ENCODE data around the gene ARHGAP15. TPM values are rescaled to one million over a fixed set of nuclear protein-coding genes. Genes with fewer than 3 reads are reported as not detected.

ARHGAP15 gene
- polyA plus RNA-seq, 1 donor from 2014 or later = 0.30 TPM

- Histone ChIP-seq H3K9ac (ENCODE audit: low read length) (no peak overlapping the region), H3K36me3 (ENCODE audit: insufficient read depth, low read length) (no peaks in the 10 kb centered on the region), H3K4me3 (ENCODE audit: low read length) (no peak overlapping the region), H3K9me3 (ENCODE audit: low read length) (no peaks in the 10 kb centered on the region), H3K27ac (ENCODE audit: low read length) (no peak overlapping the region), H3F3A (ENCODE audit: insufficient read depth, low read length, poor library complexity, severe bottlenecking) (no peaks in the 10 kb centered on the region), H3K27me3 (ENCODE audit: insufficient read depth, low read depth, low read length) (no peaks in the 10 kb centered on the region), H3K79me2 (replicated peaks; ENCODE audit: insufficient read depth, low read length) (no peaks in the 10 kb centered on the region), H4K20me1 (ENCODE audit: insufficient read depth) (no peaks in the 10 kb centered on the region), H2AFZ (ENCODE audit: low read depth, low read length) (no peak overlapping the region), H3K9me2 (ENCODE audit: insufficient read depth, low read length) (no peaks in the 10 kb centered on the region), H3K4me2 (ENCODE audit: low read length) (no peak overlapping the region)
- no peak for TF ChIP-seq TAF1 (IDR thresholded peaks at IDR 0.05; ENCODE audit: low read depth)
- TF ChIP-seq EP300 (conservative IDR thresholded peaks at IDR 0.05; ENCODE audit: poor library complexity, severe bottlenecking) = no peak
- TF ChIP-seq MXI1 (conservative IDR thresholded peaks at IDR 0.05; ENCODE audit: poor library complexity, severe bottlenecking) = no peak
- TF ChIP-seq REST (IDR thresholded peaks at IDR 0.05; ENCODE audit: borderline replicate concordance) = no peak
- no peak for TF ChIP-seq SMC3 (conservative IDR thresholded peaks at IDR 0.05; ENCODE audit: poor library complexity)
- no peak for TF ChIP-seq CTCF (IDR thresholded peaks at IDR 0.05; ENCODE audit: poor library complexity, severe bottlenecking)
- no peak for TF ChIP-seq RAD21 (conservative IDR thresholded peaks at IDR 0.05)
Measured at GRCh38 chr2:143251681-143252080, 122.5 kb downstream of the ARHGAP15 start.

GRCh38 chr2:143252138-143252907 lies 123.1 kb downstream of the ARHGAP15 start:
- H3K4me3 ChIP-seq (ENCODE audit: low read length) = no peak overlapping the region
- no peak overlapping the region for H3K27ac ChIP-seq (ENCODE audit: low read length)
- H3K79me2 ChIP-seq (replicated peaks; ENCODE audit: insufficient read depth, low read length) = no peaks in the 10 kb centered on the region
- H3K9ac ChIP-seq (ENCODE audit: low read length) = no peak overlapping the region
- TF ChIP-seq POLR2AphosphoS5 (IDR thresholded peaks at IDR 0.05) (no peak), SMC3 (conservative IDR thresholded peaks at IDR 0.05; ENCODE audit: poor library complexity) (no peak), EZH2 (IDR thresholded peaks at IDR 0.05; ENCODE audit: borderline replicate concordance, insufficient read depth, low read length, poor library complexity, severe bottlenecking) (no peak), RAD21 (conservative IDR thresholded peaks at IDR 0.05) (no peak), CTCF (IDR thresholded peaks at IDR 0.05; ENCODE audit: poor library complexity, severe bottlenecking) (no peak), TAF1 (IDR thresholded peaks at IDR 0.05; ENCODE audit: low read depth) (no peak), MXI1 (conservative IDR thresholded peaks at IDR 0.05; ENCODE audit: poor library complexity, severe bottlenecking) (no peak), REST (IDR thresholded peaks at IDR 0.05; ENCODE audit: borderline replicate concordance) (no peak), EP300 (conservative IDR thresholded peaks at IDR 0.05; ENCODE audit: poor library complexity, severe bottlenecking) (no peak)
- H3F3A ChIP-seq (ENCODE audit: insufficient read depth, low read length, poor library complexity, severe bottlenecking) = no peaks in the 10 kb centered on the region
- no peaks in the 10 kb centered on the region for H3K9me3 ChIP-seq (ENCODE audit: low read length)
- no peaks in the 10 kb centered on the region for H3K36me3 ChIP-seq (ENCODE audit: insufficient read depth, low read length)
- no peak overlapping the region for H3K4me2 ChIP-seq (ENCODE audit: low read length)
- no peaks in the 10 kb centered on the region for H3K27me3 ChIP-seq (ENCODE audit: insufficient read depth, low read depth, low read length)
- no peaks in the 10 kb centered on the region for H3K9me2 ChIP-seq (ENCODE audit: insufficient read depth, low read length)
- no peak overlapping the region for H2AFZ ChIP-seq (ENCODE audit: low read depth, low read length)
- H4K20me1 ChIP-seq (ENCODE audit: insufficient read depth) = no peaks in the 10 kb centered on the region
